Germinal center (tissue), 1 donor: ENCODE data around the gene ZNF454.

Experiments
- DNase-seq: peaks from one replicate; pipeline ENCODE4 v3.0.0; 2012; ENCODE audit warnings: mixed read lengths, low spot score

ZNF454 gene

DNA sequence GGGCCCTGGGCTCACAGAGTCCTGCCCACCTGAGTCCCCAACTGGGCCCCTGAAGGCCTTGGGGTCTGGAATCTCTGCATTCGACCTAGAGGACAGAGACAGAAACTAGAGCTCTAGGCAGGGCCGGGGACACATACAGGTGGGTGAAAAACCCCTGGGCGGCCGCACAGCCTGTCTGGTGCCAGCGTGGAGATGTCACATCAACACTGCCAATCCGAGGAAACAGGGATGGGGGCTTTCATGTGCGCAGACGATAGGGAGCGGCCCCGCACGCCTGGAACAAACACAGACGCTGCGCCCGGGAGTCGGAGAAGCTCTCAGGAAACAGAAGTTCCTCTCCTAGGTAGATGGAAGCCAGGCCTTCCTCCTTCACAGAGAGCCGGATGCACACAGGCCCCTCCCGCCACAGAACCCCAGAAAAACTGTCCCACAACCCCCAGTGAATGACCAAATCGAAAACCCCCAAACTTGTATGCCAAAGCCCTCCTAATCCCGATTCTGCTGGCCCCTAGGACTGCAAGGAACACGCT lies 52.3 kb downstream of the ZNF454 start:
- DNase-seq = no peak

GRCh38 chr5:178993955-178994579 lies 53.1 kb downstream of the ZNF454 start:
- DNase-seq = no peak

GRCh38 chr5:178994580-178995340 lies 53.8 kb downstream of the ZNF454 start, which contains the start of gene GRM6:
Gene GRM6, minus strand, starts transcription at chr5:178995320. Its CDS starts 376 bp downstream, at chr5:178994944.
- no peak for DNase-seq

GRCh38 chr5:178995341-178995690 lies 54.3 kb downstream of the ZNF454 start:
- no peak for DNase-seq

- no peak for DNase-seq
Measured at GRCh38 chr5:178996156-178996555, 55.2 kb downstream of the ZNF454 start.

GRCh38 chr5:178997191-178997590 lies 56.2 kb downstream of the ZNF454 start:
- DNase-seq = no peak

GRCh38 chr5:178998441-178998840 lies 57.4 kb downstream of the ZNF454 start:
- no peak for DNase-seq

DNA sequence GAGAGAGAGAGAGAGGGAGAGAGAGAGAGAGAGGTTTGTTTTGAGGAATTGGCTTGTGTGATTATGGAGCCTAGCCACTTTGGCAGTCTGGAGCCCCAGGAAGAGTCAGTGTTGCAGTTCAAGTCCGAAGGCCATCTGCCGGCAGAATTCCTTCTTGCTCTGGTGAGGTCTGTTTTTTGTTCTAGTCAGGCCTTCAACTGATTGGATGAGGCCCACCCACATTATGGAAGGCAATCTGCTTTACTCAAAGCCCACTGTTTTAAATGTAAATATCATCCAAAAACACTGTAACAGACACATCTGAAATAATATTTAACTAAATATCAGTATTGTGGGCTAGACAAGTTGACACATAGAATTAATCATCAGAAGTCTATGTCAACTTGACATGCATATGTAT lies 65.6 kb downstream of the ZNF454 start:
- DNase-seq = no peak

DNA sequence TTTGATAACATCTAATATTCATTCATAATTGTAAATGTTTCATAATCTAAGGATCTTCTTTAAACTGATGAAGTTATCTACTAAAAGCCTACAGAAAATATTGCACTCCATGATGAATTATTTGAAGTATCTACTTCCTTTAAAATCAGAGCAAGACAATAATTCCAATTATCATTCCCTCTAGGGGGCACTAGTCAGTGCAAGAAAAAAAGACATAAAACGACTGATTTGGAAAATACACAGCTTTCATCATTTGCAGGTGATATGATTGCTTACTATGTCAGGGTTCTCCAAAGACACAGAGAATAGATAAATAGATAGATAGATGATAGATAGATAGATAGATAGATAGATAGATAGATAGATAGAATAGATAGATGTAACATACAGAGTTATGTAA lies 67.7 kb downstream of the ZNF454 start:
- DNase-seq = no peak
